Measurements from ENCODE around the gene RRP1B.
A peak's percentile ranks its signal among the peaks of the same experiment; 100 is the strongest.
"Not testable (repeated sequence)": the region's sequence is repeated elsewhere in the genome, so short reads cannot be mapped to it uniquely, and the experiment has no call there.

Gene RRP1B

GRCh38 chr21:43676391-43676790, 17.0 kb downstream of the RRP1B start:
- DNase-seq, result no peak

GRCh38 chr21:43679951-43680350, 20.6 kb downstream of the RRP1B start:
- no peak for DNase-seq

DNA sequence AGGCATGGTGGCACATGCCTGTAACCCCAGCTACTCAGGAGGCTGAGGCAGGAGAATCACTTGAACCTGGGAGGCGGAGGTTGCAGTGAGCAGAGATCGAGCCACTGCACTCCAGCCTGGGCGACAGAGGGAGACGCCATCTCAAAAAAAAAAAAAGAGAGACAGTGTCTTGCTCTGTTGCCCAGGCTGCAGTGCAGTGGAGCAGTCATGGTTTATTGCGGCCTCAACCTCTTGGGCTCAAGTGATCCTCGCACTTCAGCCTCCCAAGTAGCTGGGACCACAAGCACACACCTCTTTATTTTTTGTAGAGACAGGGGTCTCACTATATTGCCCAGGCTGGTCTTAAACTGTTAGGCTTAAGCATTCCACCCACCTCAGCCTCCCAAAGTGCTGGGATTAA, 21.1 kb downstream of the RRP1B start:
- not testable (repeated sequence) for DNase-seq

DNA sequence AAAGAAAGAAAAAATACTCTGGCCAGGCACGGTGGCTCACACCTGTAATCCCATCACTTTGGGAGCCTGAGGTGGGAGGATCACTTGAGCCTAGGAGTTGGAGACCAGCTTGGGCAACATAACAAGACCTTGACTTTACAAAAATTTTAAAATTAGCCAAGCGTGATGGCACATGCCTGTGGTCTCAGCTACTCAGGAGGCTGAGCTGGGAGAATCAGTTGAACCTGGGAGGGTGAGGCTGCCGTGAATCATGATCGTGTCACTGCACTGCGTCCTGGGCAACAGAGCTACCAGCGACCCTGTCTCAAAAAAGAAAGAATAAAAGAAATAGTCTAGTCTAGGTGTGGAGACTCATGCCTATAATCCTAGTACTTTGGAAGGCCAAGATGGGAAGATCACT, 22.3 kb downstream of the RRP1B start:
- no peak for DNase-seq

- DNase-seq, result no peak
Measured at GRCh38 chr21:43684424-43684823, 25.1 kb downstream of the RRP1B start.

DNA sequence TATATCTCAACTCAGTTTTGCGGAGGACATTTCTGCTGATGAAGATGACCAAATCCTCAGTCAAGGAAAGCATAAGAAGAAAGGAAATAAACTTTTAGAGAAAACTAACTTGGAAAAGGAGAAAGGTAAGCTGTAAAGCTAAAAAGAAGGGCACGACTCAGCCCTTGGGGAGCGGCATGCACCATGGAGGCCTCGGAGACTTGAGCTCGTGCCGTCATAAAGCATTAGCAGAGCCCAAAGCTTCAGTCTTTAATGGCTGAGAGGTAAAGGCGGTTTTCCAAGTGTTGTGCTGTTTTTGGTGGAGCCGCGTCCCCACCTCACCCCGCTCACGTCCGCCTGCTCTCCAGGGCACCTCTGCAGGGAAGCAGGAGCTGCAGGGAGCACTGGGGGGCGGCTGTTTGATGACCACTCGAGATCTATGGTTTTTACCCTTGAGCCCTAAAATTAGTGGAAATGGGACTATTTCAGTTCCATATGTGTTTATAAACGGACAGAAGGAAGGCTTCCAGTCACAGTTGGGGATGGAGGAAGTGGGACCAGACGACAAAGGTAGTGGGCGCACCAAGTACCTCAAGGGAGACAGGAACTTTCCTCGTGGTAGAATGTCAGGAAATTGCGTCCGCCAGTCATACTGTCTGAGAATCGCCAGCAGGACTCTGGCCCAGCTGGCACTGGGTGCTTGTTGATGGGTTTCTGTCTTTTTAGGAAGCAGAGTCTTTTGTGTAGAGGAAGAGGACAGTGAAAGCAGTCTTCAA, 27.6 kb downstream of the RRP1B start:
- DNase-seq, result no peak

GRCh38 chr21:43687566-43688399, 28.4 kb downstream of the RRP1B start:
- no peak for DNase-seq

DNA sequence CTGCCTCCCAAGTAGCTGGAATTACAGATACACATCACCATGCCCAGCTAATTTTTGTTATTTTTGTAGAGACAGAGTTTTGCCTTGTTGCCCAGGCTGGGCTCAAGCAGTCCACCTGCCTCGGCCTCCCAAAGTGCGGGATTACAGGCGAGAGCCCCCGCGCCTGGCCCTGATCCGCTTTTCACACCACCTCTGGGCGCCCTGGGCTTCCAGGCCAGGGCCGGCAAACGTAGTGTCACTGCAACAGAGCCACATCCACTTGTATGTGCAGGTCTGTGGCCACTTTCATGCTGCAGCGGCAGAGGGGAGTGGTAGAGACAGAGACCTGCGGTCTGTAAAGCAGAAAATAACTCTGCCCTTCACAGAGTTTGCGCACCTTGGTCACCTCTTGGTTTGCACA, 29.5 kb downstream of the RRP1B start:
- no peak for DNase-seq

GRCh38 chr21:43689556-43690337, 30.4 kb downstream of the RRP1B start:
- no peak for DNase-seq

DNA sequence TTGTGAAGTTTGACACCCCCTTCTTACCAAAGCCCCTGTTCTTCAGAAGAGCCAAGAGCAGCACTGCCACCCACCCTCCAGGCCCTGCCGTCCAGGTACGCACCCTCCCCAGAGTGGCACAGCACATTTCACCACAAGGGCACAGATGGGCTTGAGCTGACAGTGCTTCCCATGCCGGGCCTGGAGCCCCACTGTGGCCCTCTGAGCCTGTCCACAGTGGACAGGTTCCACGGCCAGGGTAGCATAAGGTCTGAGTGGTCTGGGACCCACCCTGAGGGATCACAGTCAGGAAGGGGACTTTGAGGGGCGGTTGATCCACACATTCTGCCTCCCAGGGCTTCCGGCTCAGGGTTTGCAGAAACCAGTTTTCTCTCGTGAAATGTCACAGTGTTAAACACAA, 31.0 kb downstream of the RRP1B start:
- no peak for DNase-seq

- DNase-seq, result no peak
Measured at GRCh38 chr21:43691086-43691795, 31.9 kb downstream of the RRP1B start.

GRCh38 chr21:43691801-43692200, 32.4 kb downstream of the RRP1B start:
- no peak for DNase-seq

GRCh38 chr21:43692949-43693348, 33.6 kb downstream of the RRP1B start:
- DNase-seq, result no peak

GRCh38 chr21:43693981-43694380, 34.6 kb downstream of the RRP1B start:
- DNase-seq, result no peak

GRCh38 chr21:43694437-43695079, 35.2 kb downstream of the RRP1B start:
- DNase-seq, result no peak

DNA sequence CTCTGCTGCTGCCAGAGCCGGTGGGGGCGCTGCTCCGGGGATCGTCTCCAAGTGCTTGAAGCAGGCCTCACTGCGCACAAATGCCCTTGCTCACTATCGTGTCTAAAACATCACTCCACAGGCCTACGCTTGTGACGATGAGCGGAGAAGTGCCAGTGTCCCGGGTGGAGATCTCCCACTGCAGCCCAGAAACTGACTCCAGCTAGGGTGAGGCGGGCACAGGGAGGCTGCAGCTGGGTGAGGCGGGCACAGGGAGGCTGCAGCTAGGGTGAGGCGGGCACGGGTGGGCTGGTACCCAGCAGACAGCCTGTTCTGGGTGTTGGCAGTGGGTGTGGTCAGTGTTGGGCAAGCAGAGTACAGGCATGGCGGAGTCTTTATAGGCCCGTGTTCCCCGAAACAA, 36.9 kb downstream of the RRP1B start:
- DNase-seq, result no peak

- peak; percentile 62 for DNase-seq
Measured at GRCh38 chr21:43697758-43698643, 38.6 kb downstream of the RRP1B start.

DNA sequence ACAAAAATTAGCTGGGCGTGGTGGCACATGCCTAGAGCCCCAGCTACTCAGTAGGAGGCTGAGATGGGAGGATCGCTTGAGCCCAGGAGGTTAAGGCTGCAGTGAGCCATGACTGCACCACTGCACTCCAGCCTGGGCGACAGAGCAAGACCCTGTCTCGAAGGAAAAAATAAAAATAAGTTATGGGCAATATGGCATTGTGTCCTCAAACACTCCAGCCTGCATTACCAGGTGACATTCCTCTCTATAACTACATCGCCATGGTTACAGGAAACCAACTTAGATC, 40.1 kb downstream of the RRP1B start:
- DNase-seq, result not testable (repeated sequence)

- no peak for DNase-seq
Measured at GRCh38 chr21:43699933-43700599, 40.7 kb downstream of the RRP1B start.

DNA sequence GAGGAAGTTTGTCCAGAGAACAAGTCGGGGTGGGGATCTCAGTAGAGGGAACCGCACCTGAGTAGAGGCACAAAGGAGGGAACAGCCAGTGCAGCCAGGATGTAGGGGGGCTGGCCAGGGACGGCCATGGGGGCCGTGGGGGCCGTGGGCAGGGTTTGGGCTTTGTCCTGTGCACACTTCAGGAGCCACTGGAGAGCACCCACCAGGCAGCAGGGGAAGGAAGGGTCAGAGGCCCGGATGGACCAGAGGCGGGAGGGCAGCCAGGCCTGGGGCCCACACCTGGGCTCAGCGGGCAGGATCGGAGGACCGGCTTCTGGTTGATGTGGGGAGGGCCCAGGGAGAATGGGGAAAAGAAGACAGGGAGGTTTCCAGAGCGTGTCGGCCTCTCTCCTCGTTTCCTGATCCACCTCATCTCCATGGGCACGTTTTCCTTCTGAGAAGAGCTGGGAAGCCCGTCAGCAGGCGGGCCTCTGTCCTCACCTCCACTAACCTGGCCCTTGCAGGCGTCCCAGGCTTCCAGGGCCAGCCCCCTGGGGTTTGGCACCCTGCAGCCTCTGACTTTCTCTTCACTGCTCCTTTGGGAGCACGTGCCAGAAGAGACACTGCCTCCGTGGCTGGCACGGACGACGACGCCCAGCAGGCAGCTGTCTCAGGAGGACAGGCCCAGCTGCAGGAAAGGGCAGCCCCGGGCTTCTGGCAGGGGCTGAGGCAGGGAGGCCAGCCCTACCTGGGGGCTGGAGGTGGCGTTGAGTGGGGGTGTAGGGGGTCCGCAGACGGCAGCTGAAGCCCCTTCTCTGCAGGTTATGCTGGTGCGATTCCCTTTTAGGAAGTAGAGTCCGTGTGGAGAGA, 42.8 kb downstream of the RRP1B start:
- DNase-seq, result no peak
